A673 (cell line): ENCODE measurements around the gene EPHB3. TPM values are rescaled to one million over a fixed set of nuclear protein-coding genes. Genes with fewer than 3 reads are reported as not detected.
A peak's percentile ranks its signal among the peaks of the same experiment; 100 is the strongest.

Source experiments
- BruUV-seq: library from RNA; stranded (reverse); fragments of 400-500 nt; replicated peaks from 2 replicates; lab custom pipeline; 2021; lab: Mats Ljungman, UMichigan
- CTCF ChIA-PET: fragments of 300-600 bp; sonication (Branson Sonifier 250); formaldehyde crosslinking; loops from one replicate; lab custom pipeline; 2022; ENCODE audit warnings: antibody characterized with exemption; lab: Charles Lee
- POLR2A ChIA-PET: fragments of 300-600 bp; sonication (Branson Sonifier 250); formaldehyde crosslinking; loops from one replicate; lab custom pipeline; 2022; ENCODE audit warnings: antibody characterized with exemption; ENCODE audit not compliant: low non-redundant PET; lab: Charles Lee
- DNase-seq: peaks from one replicate; pipeline ENCODE4 v3.0.0-alpha.2; 2015; ENCODE audit warnings: low spot score
- H3K27ac ChIP-seq: fragments of 200-600 bp; sonication (generic); 2 replicates; pipeline ENCODE4 v1.5.1; 2016; ENCODE audit warnings: mixed run types, low read depth, mild to moderate bottlenecking, mixed read lengths, antibody characterized with exemption, low read length; ENCODE audit not compliant: poor library complexity, severe bottlenecking
- H3K27me3 ChIP-seq: fragments of 200-600 bp; sonication (generic); replicated peaks from 2 replicates; pipeline ENCODE4 v1.6.1; 2017; ENCODE audit warnings: mixed run types, low read depth, mild to moderate bottlenecking, mixed read lengths, antibody characterized with exemption, low read length; ENCODE audit not compliant: insufficient read depth, poor library complexity
- H3K36me3 ChIP-seq: fragments of 200-600 bp; sonication (generic); 2 replicates; pipeline ENCODE4 v1.6.1; 2016; ENCODE audit warnings: mixed run types, mild to moderate bottlenecking, mixed read lengths, antibody characterized with exemption, low read length; ENCODE audit not compliant: insufficient read depth, poor library complexity, severe bottlenecking
- H3K4me1 ChIP-seq: fragments of 200-600 bp; sonication (generic); 2 replicates; pipeline ENCODE4 v1.6.1; 2017; ENCODE audit warnings: mixed run types, mild to moderate bottlenecking, mixed read lengths, antibody characterized with exemption, low read length; ENCODE audit not compliant: insufficient read depth, poor library complexity, severe bottlenecking
- H3K4me3 ChIP-seq: fragments of 200-600 bp; sonication (generic); 2 replicates; pipeline ENCODE4 v1.5.1; 2016; ENCODE audit warnings: low read depth, mixed run types, mild to moderate bottlenecking, mixed read lengths, low read length; ENCODE audit not compliant: poor library complexity, severe bottlenecking
- H3K9me3 ChIP-seq: fragments of 200-600 bp; sonication (generic); 2 replicates; pipeline ENCODE4 v1.6.1; 2016; ENCODE audit warnings: mixed run types, low read depth, mild to moderate bottlenecking, mixed read lengths, antibody characterized with exemption, low read length; ENCODE audit not compliant: poor library complexity, severe bottlenecking
- CTCF ChIP-seq: fragments of 300-800, 200-600 bp; sonication (generic); conservative IDR thresholded peaks from 2 replicates; pipeline ENCODE4 v1.5.1; 2017; ENCODE audit warnings: low read depth, mild to moderate bottlenecking, antibody characterized with exemption, low read length, moderate library complexity, mixed read lengths
- EZH2 ChIP-seq: fragments of 200-600 bp; sonication (generic); IDR thresholded peaks from 2 replicates; pipeline ENCODE4 v1.6.1; 2017; ENCODE audit warnings: borderline replicate concordance, low read depth, mild to moderate bottlenecking, mixed read lengths, antibody characterized with exemption, low read length; ENCODE audit not compliant: poor library complexity, severe bottlenecking
- intact Hi-C: fragments of 100-400 bp; cut with micrococcal nuclease; formaldehyde crosslinking; loops from one replicate; pipeline ENCODE4 v1.10.0; 2022; ENCODE audit not compliant: unreplicated experiment
- total RNA-seq: library from RNA; stranded (reverse); gene quantifications from 2 replicates; pipeline ENCODE4 v1.2.3, GENCODE V29; 2021

EPHB3 gene
- total RNA-seq, 1 experiment from 2014 or later = 15.6 TPM

- Histone ChIP-seq H3K4me3 (peak overlapping the region; percentile 42), H3K9me3 (no peaks in the 10 kb centered on the region), H3K4me1 (no peaks in the 10 kb centered on the region), H3K27me3 (peaks cover 88% of the 10 kb centered on the region), H3K36me3 (no peaks in the 10 kb centered on the region), H3K27ac (no peak overlapping the region)
- ChIA-PET POLR2A (no interaction called here), CTCF (interaction anchor here (0.7 to 2.8 kb wide), 9 partner anchors 12 to 159 kb away, joined by 3 to 46 read pairs (median 3); no protein-coding TSS in a partner anchor)
- DNase-seq = peak; percentile 89
- TF ChIP-seq EZH2 (no peak), CTCF (peak; percentile 83)
- intact Hi-C loops = loop anchor here (1.0 to 5.0 kb wide), 3 partner anchors 45 to 142 kb away; no protein-coding TSS in a partner anchor
- no TSS peak for BruUV-seq
Observed at GRCh38 chr3:184513276-184514170, 48.1 kb upstream of the EPHB3 start.

- POLR2A ChIA-PET = no interaction called here
- Histone ChIP-seq H3K27ac (no peak overlapping the region), H3K4me1 (no peaks in the 10 kb centered on the region), H3K4me3 (peak overlapping the region; percentile 42), H3K27me3 (peaks cover 93% of the 10 kb centered on the region), H3K9me3 (no peaks in the 10 kb centered on the region), H3K36me3 (no peaks in the 10 kb centered on the region)
- intact Hi-C loops = loop anchor here (5.0 kb wide), 1 partner anchor 97 kb away; no protein-coding TSS in a partner anchor
- no peak for TF ChIP-seq CTCF
- no peak for TF ChIP-seq EZH2
- no peak for DNase-seq
- CTCF ChIA-PET = interaction anchor here (0.8 to 2.8 kb wide), 8 partner anchors 11 to 160 kb away, joined by 3 to 46 read pairs (median 4); no protein-coding TSS in a partner anchor
- BruUV-seq = no TSS peak
Observed at GRCh38 chr3:184514171-184514490, 47.5 kb upstream of the EPHB3 start.

GRCh38 chr3:184523825-184524615 is 37.6 kb upstream of the EPHB3 start:
- no TSS peak for BruUV-seq
- TF ChIP-seq CTCF = no peak
- TF ChIP-seq EZH2 = no peak

More at GRCh38 chr3:184523825-184524615, 37.6 kb upstream of the EPHB3 start:
- ChIA-PET POLR2A (no interaction called here), CTCF (no interaction called here)
- intact Hi-C loops = no loop called here
- Histone ChIP-seq H3K4me1 (peaks cover 10% of the 10 kb centered on the region), H3K4me3 (no peak overlapping the region), H3K9me3 (no peaks in the 10 kb centered on the region), H3K36me3 (no peaks in the 10 kb centered on the region), H3K27me3 (peaks cover 71% of the 10 kb centered on the region), H3K27ac (no peak overlapping the region)
- DNase-seq = peak; percentile 43
